Measurements from ENCODE around the gene EGFL7. TPM values are rescaled to one million over a fixed set of nuclear protein-coding genes. Genes with fewer than 3 reads are reported as not detected.

Gene EGFL7
- total and polyA plus RNA-seq, 9 donors = 0.18 to 113 (median 43.4) TPM

- H3K27ac ChIP-seq = peak overlapping the region in 1 of 2 donors; percentile 15
- TF ChIP-seq EP300 (IDR thresholded peaks at IDR 0.05) = no peak
- no peak for TF ChIP-seq POLR2A (IDR thresholded peaks at IDR 0.05)
- TF ChIP-seq CTCF (IDR thresholded peaks at IDR 0.05) = no peak
- intact Hi-C loops (cut with DNase I) = no loop called here
- H3K4me1 ChIP-seq (ENCODE audit: insufficient read depth) = peaks cover 5% of the 10 kb centered on the region
- H3K27me3 ChIP-seq = no peaks in the 10 kb centered on the region
- H3K9me3 ChIP-seq = no peaks in the 10 kb centered on the region
- 74 to 79% (median 77%) methylated on average over 25 to 30 of the region's 30 CpGs for WGBS, 3 donors
- H3K4me3 ChIP-seq = no peak overlapping the region
- no peaks in the 10 kb centered on the region for H3K36me3 ChIP-seq
- DNase-seq = no peak
Observed at GRCh38 chr9:136721339-136722092, 58.8 kb downstream of the EGFL7 start.

MicroRNAs encoded within 50 kb of the gene (microRNA counts, 767-probe panel; counts per million panel counts)
- microRNA hsa-miR-126-3p = 4,979 counts per million, percentile 94 among the panel's probes with 10 or more counts

Small RNAs within 50 kb of the gene (microRNA-seq; reads per million reads assigned to microRNA genes)
- 28,487 to 43,385 (median 31,442) reads per million in 3 donors for gene MIR126

Small RNAs within 50 kb of the gene (small RNA-seq; reads per million reads assigned to genes)
- gene MIR126 = 116 reads per million, percentile 92 among the genes with 10 or more reads in this experiment

Other genes starting within 250 kb of the EGFL7 start
- gene INPP5E, start 223.1 kb upstream of the EGFL7 start, total RNA-seq = 10 to 100 TPM; 11.0 to 18.5 (median 15.4) TPM
- 1 to 10 TPM; 3.4 to 9.7 TPM for gene INPP5E, start 223.1 kb upstream of the EGFL7 start, polyA plus RNA-seq
- 10 to 100 TPM; 30.0 to 61.4 (median 50.2) TPM for gene SEC16A, start 179.9 kb upstream of the EGFL7 start, total RNA-seq
- gene SEC16A, start 179.9 kb upstream of the EGFL7 start, polyA plus RNA-seq = 10 to 100 TPM; 27.6 to 37.2 TPM
- 10 to 100 TPM in 6 of 7 donors, 1 to 10 TPM in 1; 7.3 to 30.9 (median 17.4) TPM for gene NOTCH1, start 116.9 kb upstream of the EGFL7 start, total RNA-seq
- 1 to 10 TPM; 2.5 to 7.8 TPM for gene NOTCH1, start 116.9 kb upstream of the EGFL7 start, polyA plus RNA-seq
- 10 to 100 TPM; 14.4 to 40.9 (median 24.8) TPM for gene AGPAT2, start 24.5 kb downstream of the EGFL7 start, total RNA-seq
- 10 to 100 TPM in 1 of 2 donors, 1 to 10 TPM in 1; 6.1 to 23.9 TPM for gene AGPAT2, start 24.5 kb downstream of the EGFL7 start, polyA plus RNA-seq
- gene DIPK1B, start 49.7 kb downstream of the EGFL7 start, total RNA-seq = 10 to 100 TPM in 5 of 7 donors, 1 to 10 TPM in 2; 5.2 to 23.4 (median 13.1) TPM
- gene DIPK1B, start 49.7 kb downstream of the EGFL7 start, polyA plus RNA-seq = 10 to 100 TPM in 1 of 2 donors, 1 to 10 TPM in 1; 2.9 to 15.0 TPM
- gene LCN10, start 80.0 kb downstream of the EGFL7 start, total RNA-seq = 10 to 100 TPM in 2 of 7 donors, 1 to 10 TPM in 5; 1.4 to 45.4 (median 4.5) TPM
- gene LCN10, start 80.0 kb downstream of the EGFL7 start, polyA plus RNA-seq = 10 to 100 TPM in 1 of 2 donors, 1 to 10 TPM in 1; 2.4 to 15.2 TPM
- 10 to 100 TPM in 3 of 7 donors, 1 to 10 TPM in 4; 1.8 to 59.3 (median 8.3) TPM for gene LCN6, start 85.6 kb downstream of the EGFL7 start, total RNA-seq
- gene LCN6, start 85.6 kb downstream of the EGFL7 start, polyA plus RNA-seq = 10 to 100 TPM in 1 of 2 donors, 1 to 10 TPM in 1; 1.6 to 33.4 TPM
- gene LCN8, start 95.3 kb downstream of the EGFL7 start, total RNA-seq = 1 to 10 TPM in 1 of 7 donors, under 1 TPM in 1, not detected in 5; 0.23 to 3.0 TPM
- under 1 TPM in 1 of 2 donors, not detected in 1; 0.36 TPM for gene LCN8, start 95.3 kb downstream of the EGFL7 start, polyA plus RNA-seq
- not detected for gene LCN15, start 101.6 kb downstream of the EGFL7 start, total RNA-seq
- gene LCN15, start 101.6 kb downstream of the EGFL7 start, polyA plus RNA-seq = not detected
- 100 to 1,000 TPM in 1 of 7 donors, 10 to 100 TPM in 6; 43.1 to 115 (median 64.8) TPM for gene TMEM141, start 128.4 kb downstream of the EGFL7 start, total RNA-seq
- gene TMEM141, start 128.4 kb downstream of the EGFL7 start, polyA plus RNA-seq = 10 to 100 TPM; 23.4 to 64.9 TPM
- gene CCDC183, start 133.4 kb downstream of the EGFL7 start, total RNA-seq = 10 to 100 TPM in 1 of 7 donors, 1 to 10 TPM in 6; 1.2 to 11.8 (median 6.6) TPM
- gene CCDC183, start 133.4 kb downstream of the EGFL7 start, polyA plus RNA-seq = 1 to 10 TPM in 1 of 2 donors, under 1 TPM in 1; 0.47 to 3.1 TPM
- 10 to 100 TPM; 25.2 to 65.4 (median 56.2) TPM for gene RABL6, start 145.0 kb downstream of the EGFL7 start, total RNA-seq
- gene RABL6, start 145.0 kb downstream of the EGFL7 start, polyA plus RNA-seq = 10 to 100 TPM; 22.6 to 37.5 TPM
- gene AJM1, start 179.6 kb downstream of the EGFL7 start, total RNA-seq = 1 to 10 TPM in 5 of 7 donors, under 1 TPM in 2; 0.48 to 2.4 (median 1.4) TPM
- gene AJM1, start 179.6 kb downstream of the EGFL7 start, polyA plus RNA-seq = under 1 TPM in 1 of 2 donors, not detected in 1; 0.93 TPM
- gene PHPT1, start 186.5 kb downstream of the EGFL7 start, total RNA-seq = 100 to 1,000 TPM in 2 of 7 donors, 10 to 100 TPM in 5; 39.2 to 132 (median 86.9) TPM
- 10 to 100 TPM; 18.1 to 57.6 TPM for gene PHPT1, start 186.5 kb downstream of the EGFL7 start, polyA plus RNA-seq
- 10 to 100 TPM in 1 of 7 donors, 1 to 10 TPM in 6; 2.1 to 31.4 (median 2.5) TPM for gene MAMDC4, start 189.4 kb downstream of the EGFL7 start, total RNA-seq
- gene MAMDC4, start 189.4 kb downstream of the EGFL7 start, polyA plus RNA-seq = 1 to 10 TPM in 1 of 2 donors, under 1 TPM in 1; 0.15 to 2.6 TPM
- 100 to 1,000 TPM; 306 to 391 (median 336) TPM for gene EDF1, start 203.4 kb downstream of the EGFL7 start, total RNA-seq
- gene EDF1, start 203.4 kb downstream of the EGFL7 start, polyA plus RNA-seq = 100 to 1,000 TPM; 154 to 444 TPM
- gene TRAF2, start 223.6 kb downstream of the EGFL7 start, total RNA-seq = 10 to 100 TPM in 4 of 7 donors, 1 to 10 TPM in 3; 5.6 to 11.9 (median 10.3) TPM
- 1 to 10 TPM in 1 of 2 donors, under 1 TPM in 1; 0.83 to 7.6 TPM for gene TRAF2, start 223.6 kb downstream of the EGFL7 start, polyA plus RNA-seq

All from ovary (tissue), 9 donors.